GM18909 (cell line): Measurements from ENCODE around the gene PKP4.

Experiments used
- ATAC-seq: cut with Tn5 transposase; IDR thresholded peaks from one replicate; pipeline ENCODE4 v1.9.1; 2021; ENCODE audit warnings: mild to moderate bottlenecking; ENCODE audit not compliant: unreplicated experiment, poor library complexity

Gene PKP4

GRCh38 chr2:158497486-158497885 is 40.7 kb downstream of the PKP4 start:
- no peak for ATAC-seq

- ATAC-seq = no peak
These were observed 41.4 kb downstream of the PKP4 start for GRCh38 chr2:158498043-158498748.

- ATAC-seq = no peak
These were observed 42.0 kb downstream of the PKP4 start for GRCh38 chr2:158498749-158499136.

GRCh38 chr2:158499383-158499782 is 42.6 kb downstream of the PKP4 start:
- ATAC-seq = no peak

GRCh38 chr2:158500333-158500732 is 43.6 kb downstream of the PKP4 start:
- ATAC-seq = no peak

- ATAC-seq = no peak
These were observed 44.5 kb downstream of the PKP4 start for GRCh38 chr2:158501301-158501700.

GRCh38 chr2:158502974-158503373 is 46.2 kb downstream of the PKP4 start:
- no peak for ATAC-seq

GRCh38 chr2:158504088-158504487 is 47.3 kb downstream of the PKP4 start:
- ATAC-seq = no peak

- no peak for ATAC-seq
These were observed 48.7 kb downstream of the PKP4 start for GRCh38 chr2:158505448-158505934.

GRCh38 chr2:158507141-158507540 is 50.4 kb downstream of the PKP4 start:
- peak; percentile 60 for ATAC-seq

- no peak for ATAC-seq
These were observed 50.9 kb downstream of the PKP4 start for GRCh38 chr2:158507679-158508078.

GRCh38 chr2:158509928-158510797 is 53.4 kb downstream of the PKP4 start:
- no peak for ATAC-seq

GRCh38 chr2:158510887-158511286 is 54.1 kb downstream of the PKP4 start:
- no peak for ATAC-seq

GRCh38 chr2:158511706-158512105 is 55.0 kb downstream of the PKP4 start:
- ATAC-seq = no peak

- no peak for ATAC-seq
These were observed 55.6 kb downstream of the PKP4 start for GRCh38 chr2:158512323-158512722.

- ATAC-seq = no peak
These were observed 57.1 kb downstream of the PKP4 start for GRCh38 chr2:158513841-158514240.

GRCh38 chr2:158518084-158518483 is 61.3 kb downstream of the PKP4 start:
- ATAC-seq = no peak

- no peak for ATAC-seq
These were observed 62.7 kb downstream of the PKP4 start for GRCh38 chr2:158519481-158519880.

GRCh38 chr2:158529379-158530259 is 72.9 kb downstream of the PKP4 start:
- no peak for ATAC-seq

GRCh38 chr2:158530829-158531228 is 74.1 kb downstream of the PKP4 start:
- ATAC-seq = no peak

GRCh38 chr2:158533009-158533408 is 76.3 kb downstream of the PKP4 start:
- ATAC-seq = no peak
